Stimulated activated CD4-positive, alpha-beta T cell treated with anti-CD3 and anti-CD28 coated beads, Interleukin-1b, Interleukin-23, amount 100 ng/mL, for 4 hours (primary cell): ENCODE measurements around the gene ACE.

Experiments used
- DNase-seq, 2 donors: peaks; one replicate each; pipeline ENCODE4 v3.0.0-alpha.2; 2020; ENCODE audit warnings: low read depth in 2 of 2

ACE gene

DNA sequence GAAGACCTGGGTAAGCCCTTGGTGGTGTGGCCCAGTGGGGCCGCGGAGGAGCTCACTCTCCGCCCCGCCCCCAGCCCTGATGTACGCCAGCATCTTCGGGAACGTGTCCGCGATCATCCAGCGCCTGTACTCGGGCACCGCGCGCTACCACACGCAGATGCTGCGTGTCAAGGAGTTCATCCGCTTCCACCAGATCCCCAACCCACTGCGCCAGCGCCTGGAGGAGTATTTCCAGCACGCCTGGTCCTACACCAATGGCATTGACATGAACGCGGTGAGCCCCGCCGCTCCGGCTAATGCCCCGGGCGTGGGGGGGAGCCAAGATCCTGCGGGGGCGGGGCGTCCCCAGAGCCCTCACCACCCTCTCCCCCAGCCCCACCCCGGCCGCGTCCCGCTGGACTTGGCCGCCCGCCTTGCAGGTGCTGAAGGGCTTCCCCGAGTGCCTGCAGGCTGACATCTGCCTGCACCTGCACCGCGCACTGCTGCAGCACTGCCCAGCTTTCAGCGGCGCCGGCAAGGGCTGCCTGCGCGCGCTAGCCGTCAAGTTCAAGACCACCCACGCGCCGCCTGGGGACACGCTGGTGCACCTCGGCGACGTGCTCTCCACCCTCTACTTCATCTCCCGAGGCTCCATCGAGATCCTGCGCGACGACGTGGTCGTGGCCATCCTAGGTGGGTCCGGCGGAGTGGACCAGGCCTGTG lies 61.3 kb downstream of the ACE start:
- no peak for DNase-seq

GRCh38 chr17:63538693-63539595 lies 62.1 kb downstream of the ACE start:
- DNase-seq: no peak

- DNase-seq: no peak
Observed at GRCh38 chr17:63540590-63540989, 63.7 kb downstream of the ACE start.

- DNase-seq: no peak
Observed at GRCh38 chr17:63542218-63542545, 65.3 kb downstream of the ACE start.

DNA sequence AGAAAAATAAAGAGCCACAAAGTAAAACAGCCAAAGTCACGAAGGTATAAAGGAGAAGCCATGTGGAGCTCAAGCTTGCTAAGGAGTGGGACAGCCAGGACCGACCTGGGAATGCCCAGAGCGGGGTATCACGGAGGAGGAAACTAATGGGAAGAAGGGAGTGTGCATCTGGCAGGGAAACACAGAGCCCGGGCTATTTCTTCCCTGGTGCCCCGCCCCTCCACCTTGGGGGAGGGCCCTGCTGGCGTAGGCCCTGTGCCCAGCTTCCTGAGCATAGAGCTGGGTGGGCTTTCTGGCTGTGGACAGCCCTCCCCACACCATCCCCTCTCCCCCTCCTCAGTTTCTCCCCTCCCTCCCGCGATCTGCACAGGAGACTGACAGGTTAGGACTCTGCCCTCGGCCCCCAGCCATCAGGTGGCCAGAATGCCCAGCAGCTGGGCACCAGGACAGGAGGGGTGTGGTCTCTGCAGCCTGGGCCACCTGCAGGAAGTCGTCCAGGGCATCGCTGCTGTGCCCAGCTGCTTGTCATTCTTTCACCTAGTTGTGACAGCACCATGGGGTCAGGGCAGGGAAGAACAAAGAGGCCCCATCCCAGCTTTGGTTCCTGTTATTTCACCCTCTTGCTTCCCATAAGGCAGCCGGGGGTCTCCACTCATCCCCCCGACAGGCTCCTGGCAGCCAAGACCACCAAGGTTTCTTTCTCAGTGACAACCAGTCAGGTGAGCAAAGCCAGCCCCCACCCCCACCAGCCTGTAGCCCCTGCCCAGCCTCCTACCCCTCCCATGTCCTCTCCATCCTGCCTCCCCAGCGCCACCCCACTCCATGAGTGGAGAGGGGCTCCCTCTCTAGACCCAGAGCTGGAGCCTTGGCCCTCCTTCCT lies 66.3 kb downstream of the ACE start:
- no peak for DNase-seq

DNA sequence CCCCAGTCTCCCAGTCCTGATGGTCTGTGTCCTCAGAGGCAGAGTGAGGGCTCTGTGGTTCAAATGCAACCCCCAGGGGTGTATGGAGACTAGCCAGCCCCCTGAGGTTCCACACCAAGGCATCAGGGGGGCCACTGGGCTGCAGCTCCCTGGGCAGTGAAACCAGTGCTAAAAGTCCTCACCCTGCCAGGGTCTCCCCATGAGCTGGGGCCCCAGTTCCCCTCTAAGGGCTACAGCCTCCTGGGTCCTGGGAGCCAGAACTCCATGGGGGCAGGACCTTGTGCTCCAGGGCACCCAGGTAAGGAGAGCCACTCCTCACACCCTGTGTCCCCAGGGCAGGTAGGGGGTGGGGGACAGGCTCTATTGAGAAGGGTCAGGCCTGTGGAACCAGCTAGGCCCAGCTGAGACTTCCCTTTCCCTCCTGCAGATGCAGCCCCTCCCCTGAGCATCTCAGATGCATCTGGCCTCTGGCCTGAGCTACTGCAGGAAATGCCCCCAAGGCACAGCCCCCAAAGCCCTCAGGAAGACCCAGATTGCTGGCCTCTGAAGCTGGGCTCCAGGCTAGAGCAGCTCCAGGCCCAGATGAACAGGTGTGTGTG lies 67.1 kb downstream of the ACE start:
- DNase-seq: no peak

GRCh38 chr17:63544467-63545301 lies 67.8 kb downstream of the ACE start:
- no peak for DNase-seq

DNA sequence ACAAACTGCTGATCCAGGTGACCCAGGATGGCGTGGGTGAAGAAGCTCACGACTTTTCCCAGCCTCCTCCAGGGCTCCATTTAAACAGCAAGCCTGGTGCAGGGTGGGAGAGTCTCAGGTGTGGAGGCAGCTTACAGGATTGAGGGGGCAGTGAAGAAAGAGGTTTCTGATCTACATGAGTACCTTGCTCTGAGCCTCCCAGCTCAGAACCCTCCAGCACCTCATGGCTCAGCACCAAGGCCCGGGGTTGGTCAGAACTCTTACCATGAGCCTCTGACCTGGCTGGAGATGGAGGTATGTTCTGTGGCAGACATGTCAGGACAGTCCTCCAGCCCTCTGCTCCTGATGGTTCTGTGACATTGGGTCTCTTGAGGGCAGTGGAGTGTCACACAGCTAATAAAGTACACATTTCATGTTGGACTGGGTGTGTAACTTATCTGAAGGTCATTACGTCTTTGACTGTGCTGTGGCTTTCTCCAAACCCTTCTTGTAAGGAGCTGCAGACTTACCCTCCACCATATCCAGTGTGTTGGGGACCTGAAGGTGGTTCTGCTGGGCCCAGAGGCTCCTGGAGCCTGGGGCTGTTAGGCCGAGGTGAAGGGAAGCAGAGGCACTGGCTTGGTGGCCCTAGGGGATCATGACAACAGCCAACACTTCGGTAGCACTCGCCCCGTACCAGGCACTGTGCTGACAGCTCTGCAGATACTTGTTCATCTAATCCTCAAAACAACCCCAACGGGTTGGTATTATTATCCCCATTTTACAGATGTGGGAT lies 69.6 kb downstream of the ACE start:
- no peak for DNase-seq

DNA sequence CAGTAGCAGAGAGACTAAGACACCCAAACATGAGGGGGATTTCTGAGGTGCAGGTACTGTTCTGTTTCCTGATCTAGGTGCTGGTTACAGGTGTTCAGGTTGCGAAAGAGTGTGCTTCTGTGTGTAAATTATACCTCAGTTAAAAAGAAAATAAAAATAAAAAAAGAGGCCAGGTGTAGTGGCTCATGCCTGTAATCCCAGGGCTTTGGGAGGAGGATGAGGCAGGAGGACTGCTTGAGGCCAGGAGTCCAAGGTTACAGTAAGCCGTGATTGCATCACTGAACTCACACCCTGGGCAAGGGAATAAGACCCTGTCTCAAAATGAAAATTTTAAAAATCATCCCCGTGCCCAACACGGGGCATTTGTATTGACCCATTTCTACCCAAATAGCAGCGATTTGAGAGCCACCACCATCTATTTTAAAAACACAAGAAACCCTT lies 70.2 kb downstream of the ACE start:
- no peak for DNase-seq
